ENCODE measurements around the gene TRIL. TPM values are rescaled to one million over a fixed set of nuclear protein-coding genes. Genes with fewer than 3 reads are reported as not detected.
A peak's percentile ranks its signal among the peaks of the same experiment; 100 is the strongest.

Gene TRIL
- total RNA-seq, 1 donor from 2014 or later, result 11.0 TPM

DNA sequence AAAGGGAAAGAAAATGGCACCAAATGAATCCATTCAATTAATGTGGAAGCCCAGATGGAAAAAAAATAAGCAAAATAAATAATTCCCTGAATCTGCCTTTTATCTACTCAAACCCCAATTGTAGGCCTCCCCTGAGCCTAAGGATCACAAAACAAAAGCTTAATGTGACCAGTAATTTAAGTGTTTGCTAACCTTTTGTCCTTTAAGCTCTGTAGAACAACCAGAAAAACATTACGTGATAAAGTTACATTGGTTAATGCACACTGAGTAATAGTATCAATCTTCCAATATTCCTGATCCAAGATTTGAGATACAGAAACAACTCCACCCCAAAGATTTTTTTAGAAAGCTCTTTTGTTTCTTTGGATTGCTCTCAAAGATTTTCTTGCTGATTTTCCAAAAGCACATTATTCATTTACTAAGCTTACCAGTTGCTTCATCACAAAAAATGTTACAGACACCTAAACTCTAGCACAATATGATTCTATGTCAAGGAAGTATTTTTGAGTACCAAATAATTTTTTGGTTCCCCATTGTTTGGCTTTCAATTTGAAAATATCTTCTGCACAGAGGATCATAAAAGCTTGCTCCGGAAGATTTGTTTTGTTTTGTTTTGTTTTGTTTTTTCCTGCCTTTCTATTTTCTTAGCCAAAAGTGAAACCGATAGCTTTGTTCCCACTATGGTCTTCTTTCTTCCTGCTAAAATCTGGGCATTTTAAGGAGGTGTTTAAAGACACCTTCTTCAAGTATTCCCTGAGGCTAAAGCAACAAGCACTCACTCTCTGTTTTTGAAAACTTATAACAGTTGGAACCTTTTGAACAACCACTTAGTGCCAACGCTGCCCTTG, 54.2 kb downstream of the TRIL start:
- DNase-seq (ENCODE audit: extremely low spot score in 2 of 2), result no peak
- no peak overlapping the region for H3K27ac ChIP-seq

More for the DNA sequence above, 54.2 kb downstream of the TRIL start:
- Histone ChIP-seq H3K4me3 (peak overlapping the region; percentile 18 to 24), H3K9me3 (no peaks in the 10 kb centered on the region), H3K27me3 (no peaks in the 10 kb centered on the region), H3K36me3 (no peaks in the 10 kb centered on the region), H3K4me1 (peaks cover 7% of the 10 kb centered on the region)
- TF ChIP-seq, protein P1, sequence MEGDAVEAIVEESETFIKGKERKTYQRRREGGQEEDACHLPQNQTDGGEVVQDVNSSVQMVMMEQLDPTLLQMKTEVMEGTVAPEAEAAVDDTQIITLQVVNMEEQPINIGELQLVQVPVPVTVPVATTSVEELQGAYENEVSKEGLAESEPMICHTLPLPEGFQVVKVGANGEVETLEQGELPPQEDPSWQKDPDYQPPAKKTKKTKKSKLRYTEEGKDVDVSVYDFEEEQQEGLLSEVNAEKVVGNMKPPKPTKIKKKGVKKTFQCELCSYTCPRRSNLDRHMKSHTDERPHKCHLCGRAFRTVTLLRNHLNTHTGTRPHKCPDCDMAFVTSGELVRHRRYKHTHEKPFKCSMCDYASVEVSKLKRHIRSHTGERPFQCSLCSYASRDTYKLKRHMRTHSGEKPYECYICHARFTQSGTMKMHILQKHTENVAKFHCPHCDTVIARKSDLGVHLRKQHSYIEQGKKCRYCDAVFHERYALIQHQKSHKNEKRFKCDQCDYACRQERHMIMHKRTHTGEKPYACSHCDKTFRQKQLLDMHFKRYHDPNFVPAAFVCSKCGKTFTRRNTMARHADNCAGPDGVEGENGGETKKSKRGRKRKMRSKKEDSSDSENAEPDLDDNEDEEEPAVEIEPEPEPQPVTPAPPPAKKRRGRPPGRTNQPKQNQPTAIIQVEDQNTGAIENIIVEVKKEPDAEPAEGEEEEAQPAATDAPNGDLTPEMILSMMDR (IDR thresholded peaks at IDR 0.05), result no peak
- no peak for TF ChIP-seq POLR2A (IDR thresholded peaks at IDR 0.05)
- no peak for TF ChIP-seq POLR2AphosphoS5 (IDR thresholded peaks at IDR 0.05; ENCODE audit: insufficient read depth in 1 of 2, low read depth in 1 of 2)
- intact Hi-C loops (cut with DNase I), result no loop called here

Other genes starting within 250 kb of the TRIL start
- gene CPVL, start 188.2 kb upstream of the TRIL start, total RNA-seq, result 9.6 TPM
- 11.0 TPM for gene CHN2, start 236.4 kb upstream of the TRIL start, total RNA-seq